Measurements from ENCODE around the gene AP1G2.
"Not testable (repeated sequence)": the region's sequence is repeated elsewhere in the genome, so short reads cannot be mapped to it uniquely, and the experiment has no call there.

AP1G2 gene

GRCh38 chr14:23605931-23606585 lies 38.5 kb upstream of the AP1G2 start:
- no peak overlapping the region for H3K27ac Mint-ChIP-seq (ENCODE audit: low read depth)
- peaks cover 9% of the 10 kb centered on the region for H3K27me3 Mint-ChIP-seq
- H3K4me3 Mint-ChIP-seq, result no peak overlapping the region
- H3K4me1 Mint-ChIP-seq, result peaks cover 26% of the 10 kb centered on the region
- H3K36me3 Mint-ChIP-seq (ENCODE audit: insufficient read depth), result no peaks in the 10 kb centered on the region
- DNase-seq (ENCODE audit: low spot score in 2 of 2) (no peak), ATAC-seq (replicated peaks; ENCODE audit: extremely low read depth, poor library complexity, severe bottlenecking) (no peak)
- peaks cover 4% of the 10 kb centered on the region for H3K9me3 Mint-ChIP-seq

- H3K36me3 Mint-ChIP-seq (ENCODE audit: insufficient read depth), result no peaks in the 10 kb centered on the region
- peaks cover 9% of the 10 kb centered on the region for H3K27me3 Mint-ChIP-seq
- H3K4me3 Mint-ChIP-seq, result no peak overlapping the region
- H3K27ac Mint-ChIP-seq (ENCODE audit: low read depth), result no peak overlapping the region
- peaks cover 4% of the 10 kb centered on the region for H3K9me3 Mint-ChIP-seq
- H3K4me1 Mint-ChIP-seq, result peaks cover 13% of the 10 kb centered on the region
- DNase-seq (ENCODE audit: low spot score in 2 of 2) (no peak), ATAC-seq (replicated peaks; ENCODE audit: extremely low read depth, poor library complexity, severe bottlenecking) (no peak)
Observed at GRCh38 chr14:23604675-23605170, 37.1 kb upstream of the AP1G2 start.

GRCh38 chr14:23604148-23604547 lies 36.6 kb upstream of the AP1G2 start:
- no peak for DNase-seq (ENCODE audit: low spot score in 2 of 2)
- Mint-ChIP-seq H3K9me3 (peaks cover 4% of the 10 kb centered on the region), H3K27ac (ENCODE audit: low read depth) (no peak overlapping the region), H3K4me3 (no peak overlapping the region), H3K4me1 (peaks cover 8% of the 10 kb centered on the region), H3K27me3 (peaks cover 9% of the 10 kb centered on the region), H3K36me3 (ENCODE audit: insufficient read depth) (no peaks in the 10 kb centered on the region)
- no peak for ATAC-seq (replicated peaks; ENCODE audit: extremely low read depth, poor library complexity, severe bottlenecking)

GRCh38 chr14:23603103-23603502 lies 35.5 kb upstream of the AP1G2 start:
- Mint-ChIP-seq H3K4me1 (peaks cover 4% of the 10 kb centered on the region), H3K27ac (ENCODE audit: low read depth) (no peak overlapping the region), H3K36me3 (ENCODE audit: insufficient read depth) (no peaks in the 10 kb centered on the region), H3K9me3 (no peaks in the 10 kb centered on the region), H3K27me3 (peaks cover 9% of the 10 kb centered on the region), H3K4me3 (no peak overlapping the region)
- no peak for ATAC-seq (replicated peaks; ENCODE audit: extremely low read depth, poor library complexity, severe bottlenecking)
- no peak for DNase-seq (ENCODE audit: low spot score in 2 of 2)

GRCh38 chr14:23602181-23603095 lies 34.8 kb upstream of the AP1G2 start:
- ATAC-seq (replicated peaks; ENCODE audit: extremely low read depth, poor library complexity, severe bottlenecking) (no peak), DNase-seq (ENCODE audit: low spot score in 2 of 2) (no peak)
- Mint-ChIP-seq H3K4me1 (peaks cover 4% of the 10 kb centered on the region), H3K27me3 (peaks cover 6% of the 10 kb centered on the region), H3K27ac (ENCODE audit: low read depth) (no peak overlapping the region), H3K4me3 (no peak overlapping the region), H3K36me3 (ENCODE audit: insufficient read depth) (no peaks in the 10 kb centered on the region), H3K9me3 (no peaks in the 10 kb centered on the region)

GRCh38 chr14:23601845-23602180 lies 34.2 kb upstream of the AP1G2 start:
- Mint-ChIP-seq H3K4me3 (no peak overlapping the region), H3K36me3 (ENCODE audit: insufficient read depth) (no peaks in the 10 kb centered on the region), H3K4me1 (no peaks in the 10 kb centered on the region), H3K9me3 (no peaks in the 10 kb centered on the region), H3K27ac (ENCODE audit: low read depth) (no peak overlapping the region), H3K27me3 (peaks cover 5% of the 10 kb centered on the region)
- DNase-seq (ENCODE audit: low spot score in 2 of 2), result no peak
- no peak for ATAC-seq (replicated peaks; ENCODE audit: extremely low read depth, poor library complexity, severe bottlenecking)

GRCh38 chr14:23601424-23601823 lies 33.8 kb upstream of the AP1G2 start:
- Mint-ChIP-seq H3K36me3 (ENCODE audit: insufficient read depth) (no peaks in the 10 kb centered on the region), H3K27ac (ENCODE audit: low read depth) (no peak overlapping the region), H3K4me3 (no peak overlapping the region), H3K9me3 (no peaks in the 10 kb centered on the region), H3K27me3 (peaks cover 9% of the 10 kb centered on the region), H3K4me1 (no peaks in the 10 kb centered on the region)
- no peak for DNase-seq (ENCODE audit: low spot score in 2 of 2)
- no peak for ATAC-seq (replicated peaks; ENCODE audit: extremely low read depth, poor library complexity, severe bottlenecking)

- ATAC-seq (replicated peaks; ENCODE audit: extremely low read depth, poor library complexity, severe bottlenecking), result no peak
- Mint-ChIP-seq H3K4me3 (no peak overlapping the region), H3K27ac (ENCODE audit: low read depth) (no peak overlapping the region), H3K27me3 (peaks cover 15% of the 10 kb centered on the region), H3K9me3 (no peaks in the 10 kb centered on the region), H3K4me1 (no peaks in the 10 kb centered on the region), H3K36me3 (ENCODE audit: insufficient read depth) (no peaks in the 10 kb centered on the region)
- DNase-seq (ENCODE audit: low spot score in 2 of 2), result no peak
Observed at GRCh38 chr14:23600806-23601205, 33.2 kb upstream of the AP1G2 start.

- Mint-ChIP-seq H3K36me3 (ENCODE audit: insufficient read depth) (no peaks in the 10 kb centered on the region), H3K4me1 (no peaks in the 10 kb centered on the region), H3K9me3 (no peaks in the 10 kb centered on the region), H3K27ac (ENCODE audit: low read depth) (no peak overlapping the region), H3K4me3 (no peak overlapping the region), H3K27me3 (peaks cover 16% of the 10 kb centered on the region)
- ATAC-seq (replicated peaks; ENCODE audit: extremely low read depth, poor library complexity, severe bottlenecking) (no peak), DNase-seq (ENCODE audit: low spot score in 2 of 2) (no peak)
Observed at GRCh38 chr14:23600322-23600707, 32.7 kb upstream of the AP1G2 start.

- not testable (repeated sequence) for H3K4me3 Mint-ChIP-seq; H3K4me1 Mint-ChIP-seq; H3K9me3 Mint-ChIP-seq; H3K36me3 Mint-ChIP-seq (ENCODE audit: insufficient read depth); H3K27ac Mint-ChIP-seq (ENCODE audit: low read depth); ATAC-seq (replicated peaks; ENCODE audit: extremely low read depth, poor library complexity, severe bottlenecking); DNase-seq (ENCODE audit: low spot score in 2 of 2)
- peaks cover 16% of the 10 kb centered on the region for H3K27me3 Mint-ChIP-seq
Observed at GRCh38 chr14:23594191-23594590, 26.6 kb upstream of the AP1G2 start.

- ATAC-seq (replicated peaks; ENCODE audit: extremely low read depth, poor library complexity, severe bottlenecking) (no peak), DNase-seq (ENCODE audit: low spot score in 2 of 2) (no peak)
- peaks cover 12% of the 10 kb centered on the region for H3K4me1 Mint-ChIP-seq
- H3K4me3 Mint-ChIP-seq, result no peak overlapping the region
- no peak overlapping the region for H3K27ac Mint-ChIP-seq (ENCODE audit: low read depth)
- H3K36me3 Mint-ChIP-seq (ENCODE audit: insufficient read depth), result no peaks in the 10 kb centered on the region
- peaks cover 28% of the 10 kb centered on the region for H3K27me3 Mint-ChIP-seq
- H3K9me3 Mint-ChIP-seq, result no peaks in the 10 kb centered on the region
Observed at GRCh38 chr14:23590198-23590597, 22.6 kb upstream of the AP1G2 start.

GRCh38 chr14:23589606-23590005 lies 22.0 kb upstream of the AP1G2 start:
- Mint-ChIP-seq H3K36me3 (ENCODE audit: insufficient read depth) (no peaks in the 10 kb centered on the region), H3K9me3 (no peaks in the 10 kb centered on the region), H3K4me1 (peaks cover 12% of the 10 kb centered on the region), H3K27ac (ENCODE audit: low read depth) (no peak overlapping the region), H3K4me3 (no peak overlapping the region), H3K27me3 (peaks cover 28% of the 10 kb centered on the region)
- DNase-seq (ENCODE audit: low spot score in 2 of 2) (no peak), ATAC-seq (replicated peaks; ENCODE audit: extremely low read depth, poor library complexity, severe bottlenecking) (no peak)

Measured in central memory CD8-positive, alpha-beta T cell (primary cell).